Medulla oblongata (tissue), 1 donor: ENCODE results near the gene B3GALT5.
"Not testable (repeated sequence)": the region's sequence is repeated elsewhere in the genome, so short reads cannot be mapped to it uniquely, and the experiment has no call there.

Experiments
- DNase-seq: peaks from one replicate; pipeline ENCODE4 v3.0.0-alpha.2; 2015; ENCODE audit errors: extremely low spot score

B3GALT5 gene

DNA sequence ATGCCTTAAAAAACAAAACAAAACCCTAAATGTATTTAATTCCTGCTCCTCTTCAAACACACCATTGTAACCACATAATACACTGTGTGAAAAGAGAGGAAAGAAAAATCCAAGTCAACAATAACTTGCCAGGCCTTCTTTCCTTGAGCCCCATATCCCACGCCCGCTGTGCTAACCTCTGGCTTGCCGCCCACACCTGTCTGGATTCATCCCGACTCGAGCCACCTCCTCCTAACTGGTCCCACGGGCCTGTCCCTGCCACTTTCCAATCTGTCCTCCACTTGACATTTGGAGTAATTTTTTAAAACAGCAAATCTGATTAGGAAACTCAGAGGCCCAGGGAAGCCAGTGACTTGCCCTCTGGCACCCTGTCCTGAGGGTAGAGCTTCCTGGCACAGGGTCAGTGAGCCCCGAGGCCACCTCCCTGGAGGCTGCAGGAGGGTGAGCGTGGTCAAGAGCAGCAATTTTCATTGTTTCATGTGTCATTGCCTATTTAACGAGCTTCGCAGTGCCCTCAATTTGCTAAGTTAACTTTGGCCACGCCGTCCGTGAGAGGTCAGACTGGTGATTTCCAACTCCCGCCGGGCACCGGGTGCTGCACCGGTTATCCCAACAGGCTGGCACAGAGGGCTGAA lies 54.1 kb downstream of the B3GALT5 start:
- DNase-seq: no peak

DNA sequence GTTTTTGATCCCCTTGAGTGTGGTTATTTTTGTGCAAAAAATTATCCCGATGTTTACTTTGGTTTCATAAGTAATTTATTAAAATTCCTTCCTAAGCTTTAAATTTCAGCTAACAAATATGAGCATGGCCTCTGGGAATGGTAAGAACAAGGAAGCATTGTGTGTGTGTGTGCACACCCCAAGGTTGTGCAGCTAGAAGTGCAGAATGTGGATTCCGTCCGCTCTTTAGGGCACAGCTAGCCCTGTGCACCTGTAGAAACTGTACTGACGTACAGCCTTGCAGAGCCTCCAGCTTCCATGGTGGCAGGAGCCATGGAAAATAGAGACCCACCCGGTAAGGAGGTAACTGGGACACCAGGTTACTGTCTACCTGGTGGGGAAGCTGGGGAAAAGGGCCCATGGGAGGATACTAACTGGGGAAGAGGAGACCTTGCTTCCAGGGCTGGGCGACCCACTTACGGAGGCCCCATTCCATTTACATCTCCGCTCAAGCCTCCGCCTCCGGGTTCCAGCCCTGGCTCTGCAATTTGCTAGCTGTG lies 54.7 kb downstream of the B3GALT5 start:
- DNase-seq: no peak

DNA sequence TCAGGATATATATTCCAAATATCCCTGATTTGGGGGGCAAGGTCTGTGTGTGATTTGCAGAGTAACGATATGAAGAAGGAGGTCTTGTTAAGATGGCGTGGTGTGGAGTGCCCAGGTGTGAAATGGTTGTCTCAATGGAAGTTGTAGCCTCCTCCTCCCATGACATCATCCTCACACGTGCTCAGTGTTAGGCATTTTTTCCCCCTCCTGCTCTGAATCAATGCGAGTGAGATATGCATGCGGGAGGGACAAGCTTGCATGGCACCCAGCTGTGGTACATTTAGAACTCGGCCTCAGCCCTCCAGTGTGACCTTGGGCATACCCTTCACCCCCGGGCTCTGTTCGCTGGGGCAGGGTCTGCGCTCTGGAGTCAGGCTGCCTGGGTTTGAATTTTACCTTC lies 55.6 kb downstream of the B3GALT5 start:
- no peak for DNase-seq

DNA sequence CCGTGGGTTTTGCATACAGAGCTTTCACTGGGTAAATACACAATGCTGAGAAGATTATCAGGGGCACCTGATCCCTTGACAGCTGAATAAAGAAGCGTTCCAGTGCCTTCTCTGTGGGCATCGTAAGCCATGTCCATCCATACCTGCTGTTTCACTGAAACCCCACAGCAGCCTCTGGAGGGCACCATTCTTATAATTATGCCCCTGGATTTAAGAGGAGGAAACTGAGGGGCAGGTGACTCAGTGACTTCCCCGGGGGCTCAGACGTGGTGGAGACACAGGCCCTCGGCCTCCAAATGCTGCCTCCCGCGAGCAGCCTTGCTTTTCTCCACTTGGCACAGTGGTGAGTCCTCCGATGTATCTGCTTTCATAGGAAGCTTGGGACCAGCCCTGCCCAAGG lies 56.7 kb downstream of the B3GALT5 start:
- no peak for DNase-seq

DNA sequence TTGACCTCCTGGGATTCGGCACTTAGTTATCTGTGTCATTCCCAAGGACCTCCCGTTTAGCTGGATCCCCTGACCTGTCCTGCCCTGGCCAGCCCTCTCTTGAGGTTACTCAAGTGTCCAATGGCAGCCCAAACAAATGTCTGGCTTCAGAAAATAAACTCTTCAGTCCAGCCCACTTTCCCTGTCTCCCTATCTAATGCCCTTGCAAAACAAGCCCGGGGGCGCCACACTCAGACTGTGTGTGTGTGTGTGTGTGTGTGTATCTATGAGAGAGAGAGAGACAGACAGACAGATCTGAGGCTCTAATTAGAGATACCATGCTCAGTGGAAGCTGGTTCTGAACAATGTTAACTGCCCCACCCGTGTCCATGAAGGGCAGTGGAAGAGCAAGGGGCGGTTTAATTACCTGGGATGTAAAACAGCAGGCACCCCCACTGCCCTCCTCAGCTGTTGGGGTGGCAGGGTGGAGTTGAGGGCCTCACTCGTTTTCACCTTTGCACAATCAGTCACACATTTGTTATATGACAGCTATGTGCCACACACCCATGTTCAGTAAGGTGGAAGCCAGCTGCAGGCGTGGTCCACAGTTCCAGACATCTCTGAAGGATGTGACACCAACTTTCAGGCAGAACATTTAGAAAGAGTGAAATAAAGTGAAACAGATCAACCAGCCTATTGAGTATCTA lies 57.4 kb downstream of the B3GALT5 start:
- no peak for DNase-seq

DNA sequence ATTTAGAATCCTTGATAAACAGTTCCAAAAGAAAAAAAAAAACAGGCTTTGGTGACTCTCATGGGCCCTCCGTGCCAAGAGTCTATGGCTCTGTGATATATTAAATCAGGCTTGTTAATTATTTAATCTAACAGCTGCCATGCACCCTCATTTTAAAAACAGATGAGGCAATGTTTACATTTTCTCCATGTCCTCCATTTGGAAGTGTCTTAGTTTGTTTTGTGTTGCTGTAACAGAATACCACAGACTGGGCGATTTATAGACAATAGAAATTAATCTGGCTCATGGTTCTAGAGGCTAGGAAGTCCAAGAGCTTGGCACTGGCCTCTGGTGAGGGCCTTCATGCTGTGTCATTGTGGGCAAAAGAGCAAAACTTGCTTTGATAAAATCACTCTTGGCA lies 58.0 kb downstream of the B3GALT5 start:
- no peak for DNase-seq

DNA sequence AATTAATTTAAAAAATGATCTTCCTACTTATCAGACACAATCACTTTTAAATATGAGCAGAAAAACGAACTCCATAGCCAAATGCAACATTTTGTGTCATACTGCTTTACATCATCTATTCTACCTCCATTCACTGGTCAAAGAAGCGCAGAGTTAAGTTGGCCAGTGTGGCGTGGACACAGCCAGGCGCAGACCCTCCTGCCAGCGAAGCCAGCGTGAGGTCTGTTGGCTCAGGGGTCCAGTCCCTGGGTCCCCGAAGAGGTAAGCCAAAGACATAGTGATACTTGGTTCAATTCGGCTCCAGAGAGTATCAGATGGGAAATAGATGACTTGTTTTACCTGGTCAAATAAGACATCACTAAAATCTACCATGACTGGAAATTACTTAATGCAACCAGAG lies 59.2 kb downstream of the B3GALT5 start:
- DNase-seq: no peak

DNA sequence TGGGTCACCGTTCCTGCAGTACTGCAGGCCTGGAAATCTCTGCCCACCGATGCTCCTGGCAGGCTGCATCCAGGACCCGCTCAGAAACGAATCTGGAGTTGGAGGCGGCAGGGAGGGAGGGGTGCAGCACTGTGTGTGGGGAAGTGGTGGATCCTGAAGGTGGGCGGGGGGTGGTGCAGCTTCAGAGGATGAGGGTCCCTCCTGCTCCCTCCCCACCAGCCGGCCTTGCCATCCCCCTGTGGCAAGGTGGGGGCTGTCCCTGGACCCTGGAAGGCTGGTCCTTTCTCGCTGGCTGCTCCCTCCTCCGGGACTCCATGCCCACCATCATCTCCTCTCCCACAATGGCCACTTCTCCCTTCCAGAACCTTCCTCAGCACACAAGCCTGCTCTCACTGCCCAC lies 60.4 kb downstream of the B3GALT5 start:
- DNase-seq: no peak

DNA sequence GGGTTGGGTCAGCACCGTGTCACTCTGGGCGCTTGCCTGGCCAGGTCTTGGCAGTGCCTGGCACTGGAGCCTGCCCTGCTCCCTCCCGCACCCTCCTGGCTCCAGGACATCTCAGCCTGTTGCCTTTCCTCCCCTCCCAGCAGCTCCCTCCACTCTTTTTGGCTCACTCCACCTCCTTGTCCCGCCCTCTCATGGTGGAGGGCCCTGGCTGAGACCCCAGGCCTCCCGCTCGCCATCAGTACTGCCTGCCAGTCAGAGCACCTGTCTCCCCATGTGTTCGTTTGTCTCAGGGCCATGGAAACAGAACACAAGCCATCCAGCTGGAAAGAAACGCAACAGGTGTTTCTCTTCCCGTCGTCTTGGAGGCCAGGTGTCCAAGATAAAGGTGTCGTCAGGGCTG lies 61.0 kb downstream of the B3GALT5 start:
- no peak for DNase-seq

DNA sequence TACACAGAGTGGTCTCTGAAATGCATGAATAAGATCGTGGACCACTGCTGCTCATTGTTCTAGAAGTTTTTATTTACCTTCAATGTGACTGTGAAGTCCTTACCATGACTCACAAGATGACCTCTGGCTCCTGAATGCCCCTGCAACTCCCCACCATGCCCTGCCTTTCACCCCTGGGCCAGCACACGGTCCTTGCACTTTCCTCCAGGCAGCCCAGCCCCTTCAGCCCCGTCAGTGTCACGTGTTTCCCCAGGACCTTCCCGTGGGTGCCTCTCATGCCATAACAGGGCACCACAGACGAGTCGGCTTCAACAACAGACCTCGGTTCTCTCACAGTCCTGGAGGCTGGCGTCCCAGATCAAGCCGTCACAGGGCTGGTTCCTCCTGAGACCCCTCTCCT lies 62.1 kb downstream of the B3GALT5 start:
- DNase-seq: no peak

DNA sequence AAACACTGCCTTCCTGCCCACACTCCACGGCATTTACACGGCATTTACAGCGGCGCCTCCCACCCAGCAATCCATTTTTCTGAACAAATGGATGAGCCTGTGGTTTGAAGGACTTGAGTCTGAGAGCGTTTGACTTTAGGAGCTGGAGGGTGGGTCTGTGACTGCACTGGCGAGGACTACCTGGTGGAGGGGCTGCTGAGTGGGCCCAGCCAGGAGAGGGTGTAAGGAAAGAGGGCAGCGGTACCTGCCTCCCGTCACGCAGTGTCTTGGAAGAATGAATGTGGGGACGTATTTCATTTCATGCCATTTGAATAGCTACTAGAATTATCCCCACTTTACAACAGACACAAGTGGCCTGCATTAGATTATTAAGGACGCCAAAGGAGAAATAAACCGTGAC lies 62.9 kb downstream of the B3GALT5 start:
- DNase-seq: no peak

DNA sequence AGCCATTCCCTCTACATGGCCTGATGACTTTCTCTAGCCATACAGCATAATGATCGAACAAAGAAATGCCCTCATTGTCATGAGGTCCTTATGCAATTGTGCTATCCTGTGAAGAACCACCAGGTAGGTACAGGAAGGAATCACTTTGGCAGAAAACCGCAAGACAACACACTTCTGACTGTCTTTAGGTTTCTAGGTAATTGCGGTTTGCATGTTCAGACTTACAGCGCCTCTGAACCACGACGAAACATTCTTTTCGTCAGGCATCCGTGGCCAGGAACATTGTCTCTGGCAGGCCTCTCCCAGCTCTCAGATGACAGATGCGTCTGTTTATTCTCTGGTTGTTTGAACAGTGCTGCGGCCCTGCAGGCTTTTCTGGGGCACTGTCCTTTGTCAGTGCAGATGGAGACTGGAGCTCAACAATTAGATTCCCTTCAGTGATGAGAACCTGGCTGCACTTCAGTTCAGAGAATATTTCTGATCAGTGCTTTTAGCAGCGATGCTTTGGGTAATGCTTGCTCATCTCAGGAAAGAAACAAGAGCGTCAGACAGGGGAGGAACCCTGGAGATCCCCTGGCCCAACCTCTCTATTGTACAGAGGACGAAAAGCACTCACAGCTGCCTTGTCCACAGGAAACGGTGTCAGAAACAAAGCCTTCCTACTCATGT lies 63.4 kb downstream of the B3GALT5 start:
- DNase-seq: peak; percentile 57

DNA sequence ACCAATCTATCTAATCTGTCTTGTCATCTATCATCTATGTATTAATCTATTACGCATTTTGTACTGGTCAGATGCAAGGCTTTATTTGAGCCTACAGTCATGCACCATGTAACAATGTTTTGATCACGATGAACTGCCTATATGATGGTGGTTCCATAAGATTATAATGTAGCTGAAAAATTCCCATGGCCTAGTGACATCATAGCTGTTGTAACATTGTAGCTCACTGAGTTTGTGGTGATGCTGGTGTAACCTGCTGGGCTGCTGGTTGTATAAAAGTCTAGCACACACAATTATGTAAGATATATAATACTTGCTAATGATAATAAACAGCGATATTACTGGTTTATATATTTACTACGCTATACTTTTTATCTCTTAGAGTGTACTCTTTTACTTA lies 67.5 kb downstream of the B3GALT5 start:
- no peak for DNase-seq

DNA sequence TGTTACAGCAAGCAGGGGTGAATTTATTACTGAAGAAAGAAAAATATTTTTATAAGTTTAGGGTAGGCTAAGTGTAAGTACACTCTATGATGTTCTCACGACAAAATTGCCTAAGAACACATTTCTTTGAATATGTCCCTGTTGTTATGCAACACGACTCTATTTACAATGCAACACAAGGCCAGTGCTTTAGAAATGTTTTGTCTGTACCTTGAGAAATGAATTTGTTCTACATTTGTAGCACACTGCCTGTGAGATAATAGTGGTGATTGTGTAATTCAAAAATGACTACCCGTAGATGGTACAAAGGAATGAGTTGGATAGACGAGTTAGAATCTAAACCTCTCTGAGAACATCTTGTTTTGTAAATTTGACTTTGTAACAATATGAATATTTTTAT lies 68.5 kb downstream of the B3GALT5 start:
- no peak for DNase-seq

DNA sequence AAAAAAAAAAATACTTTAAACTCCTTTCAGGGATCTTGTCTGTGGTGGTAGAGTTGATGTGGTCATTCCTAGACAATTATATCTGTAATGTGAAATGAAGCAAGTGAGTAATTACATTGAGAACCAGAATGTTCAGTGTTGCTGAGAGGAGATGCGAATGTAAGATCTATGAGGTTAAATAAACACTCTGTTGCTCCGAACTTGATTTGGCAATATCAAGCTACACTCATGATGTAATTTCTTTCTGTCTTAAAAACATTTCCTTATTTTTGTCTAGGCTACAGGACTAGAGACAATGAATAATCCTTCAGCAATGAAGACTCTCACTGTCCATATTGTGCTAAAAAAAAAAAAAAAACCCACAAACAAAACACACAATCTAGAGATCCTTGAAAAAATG lies 69.1 kb downstream of the B3GALT5 start:
- no peak for DNase-seq

DNA sequence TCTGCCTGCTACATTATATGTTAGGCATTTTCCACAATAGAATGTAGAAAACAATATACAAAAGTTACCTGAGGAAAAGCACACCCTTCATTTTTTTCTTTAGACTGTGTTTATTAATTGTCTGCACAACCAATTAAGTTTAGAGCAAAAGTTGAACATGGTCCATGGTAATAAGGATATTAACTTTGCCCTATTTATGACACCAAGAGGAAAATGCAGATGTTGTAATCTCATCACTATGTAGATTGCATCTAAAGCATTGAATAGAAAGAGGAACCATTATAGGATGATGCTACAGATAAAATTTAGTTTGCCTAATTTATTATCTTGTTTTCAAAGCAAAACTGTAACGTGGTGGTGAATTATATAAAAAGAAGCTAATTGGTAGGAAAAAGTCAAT lies 72.5 kb downstream of the B3GALT5 start:
- no peak for DNase-seq

DNA sequence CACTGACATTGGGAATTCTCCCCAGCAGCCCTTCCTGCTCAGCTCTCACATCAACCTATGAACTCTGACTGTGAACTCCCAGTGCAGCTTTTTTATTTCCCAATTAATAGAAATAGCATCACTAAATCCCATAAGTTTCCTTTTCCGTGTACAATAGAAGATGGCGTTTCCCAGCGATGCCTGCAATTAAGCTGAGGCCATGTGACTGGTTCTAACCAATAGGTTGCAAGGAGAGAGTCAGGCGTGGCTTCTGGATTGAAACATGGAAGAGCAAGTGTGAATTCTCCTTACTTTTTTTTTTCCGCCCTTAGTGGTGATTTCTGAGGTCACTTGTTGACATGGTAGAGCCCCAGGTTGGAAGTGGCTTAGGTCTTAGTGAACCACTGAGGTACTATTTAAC lies 73.3 kb downstream of the B3GALT5 start:
- DNase-seq: no peak

DNA sequence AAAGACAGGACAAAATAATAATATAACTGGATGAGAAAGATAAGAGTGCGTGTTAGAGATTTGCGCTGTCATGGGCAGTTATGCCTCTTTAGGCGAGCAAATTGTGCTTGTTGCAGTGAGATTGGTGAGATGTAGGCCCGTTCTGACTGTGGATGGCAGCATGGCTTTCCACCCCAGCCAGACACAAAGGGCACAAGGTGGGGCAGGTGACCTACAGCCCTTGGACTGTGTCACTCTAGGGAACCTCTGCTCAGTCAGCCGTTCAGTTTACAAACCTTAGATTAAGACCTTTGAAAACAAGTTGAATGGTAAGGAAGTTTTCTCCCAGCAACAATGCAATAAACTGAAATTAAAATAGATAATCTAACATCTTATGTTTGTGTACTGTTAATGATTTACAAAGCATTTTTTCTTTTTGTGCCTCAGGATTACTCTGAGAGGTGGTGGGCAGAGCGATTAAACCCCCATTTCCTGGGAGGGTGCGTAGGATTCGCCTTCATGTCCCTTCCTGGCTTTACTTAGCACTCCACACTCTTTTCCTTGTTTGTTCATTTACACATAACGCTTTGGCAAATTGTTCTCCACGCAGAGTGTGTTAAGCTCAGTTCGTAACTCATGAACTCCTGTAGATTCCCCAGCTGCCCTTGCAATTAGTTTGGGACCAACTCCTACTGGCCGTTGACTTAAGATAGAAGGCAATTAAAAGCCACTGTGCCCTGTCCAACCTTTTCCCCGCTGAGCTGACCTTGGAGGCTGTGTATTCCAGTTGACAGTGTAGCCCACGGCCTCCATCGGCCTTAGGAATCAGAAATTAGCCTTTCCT lies 74.1 kb downstream of the B3GALT5 start:
- DNase-seq: no peak

DNA sequence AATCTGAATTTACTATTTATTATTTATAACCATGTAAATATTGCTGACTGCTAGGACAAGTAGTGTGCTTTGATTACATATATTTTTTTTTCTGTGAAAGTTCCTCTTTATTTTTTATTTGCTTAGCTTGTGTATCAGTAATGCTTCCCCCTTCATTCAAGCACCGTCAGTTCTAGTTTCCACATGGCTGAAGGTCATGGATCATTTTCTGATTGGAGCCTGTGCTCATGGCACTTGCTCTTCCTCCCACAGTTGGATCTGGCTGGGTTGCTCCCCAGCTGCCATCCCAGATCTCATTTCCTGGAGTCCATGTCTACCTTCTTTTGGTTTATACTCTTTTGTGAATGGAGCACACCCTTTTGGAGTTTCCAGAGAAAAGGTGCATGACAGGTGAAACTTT lies 75.3 kb downstream of the B3GALT5 start:
- DNase-seq: no peak

DNA sequence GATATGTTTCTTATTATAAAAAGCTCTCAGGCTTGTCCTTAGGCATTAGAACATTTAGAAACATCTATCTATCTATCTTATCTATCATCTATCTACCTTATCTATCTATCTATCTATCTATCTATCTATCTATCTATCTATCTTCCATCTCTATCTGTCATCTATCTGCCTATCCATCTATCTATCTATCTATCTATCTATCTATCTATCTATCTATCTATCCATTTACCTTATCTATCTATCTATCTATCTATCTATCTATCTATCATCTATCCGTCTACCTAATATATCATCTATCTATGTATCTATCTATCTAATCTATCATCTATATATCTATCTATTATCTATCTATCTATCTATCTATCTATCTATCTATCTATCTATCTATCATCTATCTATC lies 77.1 kb downstream of the B3GALT5 start:
- DNase-seq: not testable (repeated sequence)

DNA sequence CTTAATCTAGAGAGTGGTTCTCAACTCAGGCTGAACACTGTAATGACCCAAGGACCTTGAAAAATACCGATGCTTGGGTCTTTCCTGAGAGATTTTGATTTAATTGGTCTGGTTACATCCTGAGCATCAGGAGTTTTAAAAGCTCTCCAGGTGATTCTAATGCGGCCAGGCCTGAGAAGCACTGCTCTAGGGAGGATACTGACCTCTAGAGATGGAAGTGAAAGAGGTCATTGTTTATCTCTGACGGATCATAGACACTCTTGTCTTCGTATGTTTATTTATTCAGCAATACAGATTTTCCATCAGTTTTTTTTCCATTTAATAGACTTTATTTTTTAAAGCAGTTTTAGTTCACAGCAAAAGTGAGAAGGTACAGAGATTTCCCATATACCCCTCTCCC lies 77.7 kb downstream of the B3GALT5 start:
- DNase-seq: no peak

DNA sequence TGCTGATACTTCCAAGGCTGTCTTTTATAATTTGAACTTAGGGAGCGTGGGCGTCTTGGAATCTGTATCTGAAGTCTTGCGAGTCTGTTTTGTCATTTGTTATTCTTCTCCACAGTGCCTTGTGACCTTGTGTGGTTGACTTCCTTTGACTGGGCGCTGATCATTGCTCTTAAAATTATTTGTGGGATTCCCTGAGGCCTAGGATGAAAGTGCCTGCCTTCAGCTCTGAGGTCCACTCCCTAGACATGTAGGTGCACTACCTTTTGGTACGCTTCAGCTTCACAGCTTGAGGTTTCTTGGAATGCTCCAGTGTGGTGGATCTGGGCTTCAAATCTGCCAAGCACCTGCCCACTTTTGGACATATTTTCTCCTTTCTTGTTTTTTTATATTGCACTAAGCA lies 82.0 kb downstream of the B3GALT5 start:
- no peak for DNase-seq
